ENCODE data around the gene GARIN5A.

DNA sequence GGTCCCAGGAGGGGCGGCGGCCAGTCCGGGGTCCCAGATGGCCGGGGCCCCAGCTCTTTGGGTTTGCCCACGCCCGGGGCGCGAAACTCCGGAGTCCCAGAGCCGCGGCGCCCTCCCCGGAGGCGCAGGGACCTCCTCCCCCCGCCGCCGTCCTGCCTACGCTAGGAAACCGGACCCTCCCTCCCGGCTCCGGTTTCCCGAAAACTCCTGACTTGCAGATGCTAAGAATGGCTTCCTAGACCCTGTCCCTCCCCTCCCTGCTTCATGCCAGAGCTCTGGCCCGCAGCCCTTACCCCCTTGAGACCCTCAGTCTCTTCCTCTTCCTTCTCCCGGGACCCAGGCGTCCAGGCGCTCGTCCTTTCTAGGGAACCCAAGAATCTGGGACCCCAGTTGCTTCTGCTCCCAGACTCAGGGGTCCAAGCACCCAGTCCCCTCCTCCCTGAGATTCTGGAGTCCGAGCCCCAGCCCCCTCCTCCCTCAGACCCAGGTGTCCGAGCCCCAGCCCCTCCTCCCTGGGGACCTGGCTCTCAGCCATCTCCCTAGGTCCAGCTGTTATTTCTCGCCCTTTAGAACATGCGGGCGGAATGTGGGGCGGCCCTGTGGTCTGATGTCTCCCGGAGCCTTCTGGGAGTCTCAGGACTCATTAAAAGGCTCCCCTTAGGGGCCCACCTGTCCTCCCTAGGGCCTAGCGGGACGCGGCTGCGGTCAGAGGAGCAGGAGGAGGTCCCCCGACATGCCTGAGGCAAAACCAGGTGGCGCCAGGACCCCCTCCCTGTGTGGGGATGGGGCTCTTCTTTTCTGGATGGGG, 44.2 kb downstream of the GARIN5A start, which contains the start of gene MYBPC2:
- TF ChIP-seq, protein P1, sequence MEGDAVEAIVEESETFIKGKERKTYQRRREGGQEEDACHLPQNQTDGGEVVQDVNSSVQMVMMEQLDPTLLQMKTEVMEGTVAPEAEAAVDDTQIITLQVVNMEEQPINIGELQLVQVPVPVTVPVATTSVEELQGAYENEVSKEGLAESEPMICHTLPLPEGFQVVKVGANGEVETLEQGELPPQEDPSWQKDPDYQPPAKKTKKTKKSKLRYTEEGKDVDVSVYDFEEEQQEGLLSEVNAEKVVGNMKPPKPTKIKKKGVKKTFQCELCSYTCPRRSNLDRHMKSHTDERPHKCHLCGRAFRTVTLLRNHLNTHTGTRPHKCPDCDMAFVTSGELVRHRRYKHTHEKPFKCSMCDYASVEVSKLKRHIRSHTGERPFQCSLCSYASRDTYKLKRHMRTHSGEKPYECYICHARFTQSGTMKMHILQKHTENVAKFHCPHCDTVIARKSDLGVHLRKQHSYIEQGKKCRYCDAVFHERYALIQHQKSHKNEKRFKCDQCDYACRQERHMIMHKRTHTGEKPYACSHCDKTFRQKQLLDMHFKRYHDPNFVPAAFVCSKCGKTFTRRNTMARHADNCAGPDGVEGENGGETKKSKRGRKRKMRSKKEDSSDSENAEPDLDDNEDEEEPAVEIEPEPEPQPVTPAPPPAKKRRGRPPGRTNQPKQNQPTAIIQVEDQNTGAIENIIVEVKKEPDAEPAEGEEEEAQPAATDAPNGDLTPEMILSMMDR (IDR thresholded peaks at IDR 0.05) = no peak
- TF ChIP-seq EP300 (IDR thresholded peaks at IDR 0.05) = no peak
- no peak for TF ChIP-seq POLR2AphosphoS5 (IDR thresholded peaks at IDR 0.05)
- no peak for TF ChIP-seq POLR2A (IDR thresholded peaks at IDR 0.05)
